Fibroblast of the conjunctiva (primary cell): Measurements from ENCODE around the gene PRDM7.
"Not testable (repeated sequence)": the region's sequence is repeated elsewhere in the genome, so short reads cannot be mapped to it uniquely, and the experiment has no call there.

ENCODE experiments used
- DNase-seq: peaks from one replicate; pipeline ENCODE4 v3.0.0-alpha.2; 2010; ENCODE audit warnings: low read depth

Gene PRDM7

GRCh38 chr16:90077240-90077756 lies at the start of gene PRDM7:
Gene PRDM7, minus strand, starts transcription at chr16:90077331. Its CDS starts 1,421 bp downstream, at chr16:90075910.
- peak; percentile 84 for DNase-seq

- DNase-seq = not testable (repeated sequence)
These were observed 44.7 kb upstream of the PRDM7 start for GRCh38 chr16:90121846-90122245.

- not testable (repeated sequence) for DNase-seq
These were observed 30.5 kb upstream of the PRDM7 start for GRCh38 chr16:90107617-90108016.

GRCh38 chr16:90107060-90107459 lies 29.9 kb upstream of the PRDM7 start:
- DNase-seq = not testable (repeated sequence)

- not testable (repeated sequence) for DNase-seq
These were observed 29.1 kb upstream of the PRDM7 start for GRCh38 chr16:90106271-90106670.

- DNase-seq = not testable (repeated sequence)
These were observed 27.6 kb upstream of the PRDM7 start for GRCh38 chr16:90104725-90105124.

- DNase-seq = not testable (repeated sequence)
These were observed 25.2 kb upstream of the PRDM7 start for GRCh38 chr16:90102086-90102884.

GRCh38 chr16:90101332-90101731 lies 24.2 kb upstream of the PRDM7 start:
- DNase-seq = not testable (repeated sequence)

- DNase-seq = not testable (repeated sequence)
These were observed 23.7 kb upstream of the PRDM7 start for GRCh38 chr16:90100790-90101189.

- not testable (repeated sequence) for DNase-seq
These were observed 23.1 kb upstream of the PRDM7 start for GRCh38 chr16:90100229-90100628.

GRCh38 chr16:90098936-90099335 lies 21.8 kb upstream of the PRDM7 start:
- not testable (repeated sequence) for DNase-seq

- DNase-seq = not testable (repeated sequence)
These were observed 20.0 kb upstream of the PRDM7 start for GRCh38 chr16:90097010-90097684.

- DNase-seq = not testable (repeated sequence)
These were observed 17.7 kb upstream of the PRDM7 start for GRCh38 chr16:90094791-90095190.

- not testable (repeated sequence) for DNase-seq
These were observed 17.2 kb upstream of the PRDM7 start for GRCh38 chr16:90094296-90094695.

- not testable (repeated sequence) for DNase-seq
These were observed 16.7 kb upstream of the PRDM7 start for GRCh38 chr16:90093799-90094198.

- DNase-seq = not testable (repeated sequence)
These were observed 15.7 kb upstream of the PRDM7 start for GRCh38 chr16:90092781-90093180.

- DNase-seq = no peak
These were observed 7.3 kb upstream of the PRDM7 start for GRCh38 chr16:90084215-90084950.

GRCh38 chr16:90083139-90083538 lies 6.0 kb upstream of the PRDM7 start:
- DNase-seq = no peak

- DNase-seq = no peak
These were observed 4.5 kb upstream of the PRDM7 start for GRCh38 chr16:90081606-90081970.

GRCh38 chr16:90078579-90078895 lies 1.4 kb upstream of the PRDM7 start:
- DNase-seq = no peak

- DNase-seq = no peak
These were observed 837 bp upstream of the PRDM7 start for GRCh38 chr16:90077757-90078578.
